CD1c-positive myeloid dendritic cell (primary cell): ENCODE data around the gene TOR1AIP2.
"Not testable (repeated sequence)": the region's sequence is repeated elsewhere in the genome, so short reads cannot be mapped to it uniquely, and the experiment has no call there.

Experiments
- DNase-seq: peaks from one replicate; pipeline ENCODE4 v3.0.0-alpha.2; 2016; ENCODE audit errors: extremely low spot score

TOR1AIP2 gene

DNA sequence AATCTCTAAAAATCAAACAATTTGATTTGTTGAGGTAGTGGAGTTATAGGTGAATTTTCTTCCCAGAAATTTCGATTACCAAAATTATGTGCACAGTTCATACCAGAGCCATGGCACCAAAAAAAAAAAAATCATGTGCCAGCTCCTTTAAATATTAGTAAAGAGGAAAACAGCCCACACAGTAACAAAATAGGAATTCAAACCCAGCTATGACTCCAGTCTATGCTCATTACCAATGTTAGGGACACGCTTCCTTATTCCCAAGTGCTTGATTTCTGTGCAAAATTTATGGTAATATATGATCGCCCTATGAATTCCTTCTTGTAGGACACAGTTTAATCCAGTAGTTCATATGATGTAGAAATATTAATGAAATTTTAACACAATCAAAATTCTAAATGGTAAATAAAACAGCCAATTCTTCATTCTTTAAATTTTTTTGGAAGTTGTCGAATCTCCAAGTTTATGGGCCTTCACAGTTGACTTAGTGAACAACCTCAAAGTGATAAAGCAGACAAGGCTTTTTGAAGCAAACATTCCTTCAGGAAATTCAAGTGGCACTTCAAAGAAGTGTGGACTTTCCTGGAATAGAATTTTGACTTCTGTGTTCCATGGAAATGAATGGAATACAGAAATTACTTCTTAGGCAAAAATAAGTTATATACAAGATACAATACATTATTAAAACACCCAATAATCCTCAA, 1.9 kb downstream of the TOR1AIP2 start:
- DNase-seq = peak; percentile 53

DNA sequence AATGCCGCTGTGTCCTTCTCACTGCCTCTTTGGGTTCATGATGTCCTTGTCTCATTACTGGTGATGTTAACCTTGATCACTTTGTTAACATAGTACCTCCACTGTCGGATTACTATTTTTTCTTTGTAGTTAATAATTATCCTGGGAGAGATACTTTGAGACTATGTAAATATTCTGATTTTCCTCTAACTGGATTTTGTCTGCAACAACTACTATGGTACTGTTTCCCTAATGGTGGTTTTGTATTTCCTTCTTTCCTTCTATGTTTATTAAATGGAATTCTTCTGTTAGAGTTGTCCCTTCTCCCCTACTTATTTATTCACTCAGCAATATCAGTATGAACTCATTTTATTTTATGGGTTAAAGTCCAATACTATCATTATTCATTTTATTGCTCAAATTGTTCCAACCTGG, 4.2 kb downstream of the TOR1AIP2 start:
- no peak for DNase-seq

GRCh38 chr1:179872558-179872957, 5.0 kb downstream of the TOR1AIP2 start:
- no peak for DNase-seq

DNA sequence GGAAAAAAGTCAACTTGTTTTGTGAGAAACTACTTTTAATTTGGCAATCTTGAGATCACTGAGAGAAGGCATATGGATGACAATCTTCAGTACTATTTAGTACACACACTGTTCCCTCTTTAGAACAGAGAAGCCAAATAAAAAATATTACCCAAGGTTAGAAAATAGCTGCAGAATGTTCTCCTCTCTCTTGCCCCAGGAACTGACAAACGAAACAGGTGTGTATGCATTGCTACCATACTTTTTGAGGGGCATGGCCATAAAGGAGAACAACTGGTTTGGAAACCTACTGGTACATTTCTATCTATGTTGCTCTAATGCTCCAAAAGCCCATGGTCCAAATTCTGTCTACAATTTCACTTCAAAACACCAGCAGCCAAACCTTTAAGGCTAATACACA, 5.7 kb downstream of the TOR1AIP2 start:
- DNase-seq = no peak

GRCh38 chr1:179870870-179871269, 6.7 kb downstream of the TOR1AIP2 start:
- DNase-seq = no peak

GRCh38 chr1:179867493-179868330, 9.9 kb downstream of the TOR1AIP2 start:
- DNase-seq = peak; percentile 55

- no peak for DNase-seq
Measured at GRCh38 chr1:179866616-179867015, 11.0 kb downstream of the TOR1AIP2 start.

DNA sequence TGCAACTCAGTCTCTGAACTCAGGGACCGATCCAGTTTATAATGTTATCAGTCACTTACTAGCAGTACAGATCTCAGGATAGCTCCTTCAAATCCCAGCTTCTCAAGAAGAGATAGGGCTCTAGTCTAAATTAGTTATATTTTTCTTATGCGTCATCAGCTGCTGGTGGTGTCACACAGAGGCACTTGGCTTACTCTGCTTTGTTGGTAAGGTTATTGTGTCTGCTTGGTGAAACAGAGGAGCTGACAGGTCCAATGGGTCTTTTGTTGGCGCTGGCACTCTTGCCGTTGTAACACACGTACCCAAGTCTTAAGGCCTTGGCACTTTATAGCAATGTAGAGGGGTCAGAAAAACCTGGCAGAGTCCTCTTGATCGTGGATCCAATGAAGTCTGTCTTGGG, 12.2 kb downstream of the TOR1AIP2 start:
- DNase-seq = no peak

DNA sequence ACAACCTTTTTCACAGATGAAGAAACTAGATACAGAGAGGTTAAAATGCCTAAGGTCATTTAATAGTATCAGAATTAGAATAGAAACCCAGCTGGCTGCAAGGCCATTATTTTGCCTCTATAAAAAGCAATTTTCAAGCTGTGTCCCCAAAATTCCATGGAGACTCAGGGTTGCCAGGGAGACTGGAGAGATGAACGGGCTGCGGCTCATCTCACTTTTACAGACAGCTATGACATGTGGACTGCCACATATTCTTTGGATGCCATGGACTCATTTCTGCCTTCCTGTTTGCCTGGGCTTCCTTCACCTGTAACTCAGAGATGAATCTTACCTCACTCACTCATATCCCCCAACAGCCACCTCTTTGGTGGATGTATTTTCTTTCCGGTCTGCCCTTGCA, 17.0 kb downstream of the TOR1AIP2 start:
- DNase-seq = no peak

GRCh38 chr1:179857009-179857408, 20.6 kb downstream of the TOR1AIP2 start:
- peak; percentile 34 for DNase-seq

DNA sequence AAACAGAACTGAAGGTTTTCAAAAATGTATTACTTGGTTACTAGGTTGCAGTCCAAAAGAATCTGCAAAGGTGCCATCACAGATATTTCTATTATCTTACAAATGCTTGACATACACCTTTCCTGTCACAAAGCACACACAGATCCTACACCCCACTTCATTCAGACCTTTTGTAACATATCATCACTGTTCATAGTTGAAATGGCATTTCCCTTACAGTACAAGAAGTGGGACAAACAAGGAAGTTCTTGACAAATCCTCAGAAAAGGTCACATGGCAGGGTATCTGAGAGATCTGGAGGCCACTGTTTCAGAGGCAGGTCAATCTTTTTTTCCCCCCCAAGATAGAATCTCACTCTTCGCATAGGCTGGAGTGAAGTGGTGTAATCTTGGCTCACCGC, 21.3 kb downstream of the TOR1AIP2 start:
- peak; percentile 31 for DNase-seq

DNA sequence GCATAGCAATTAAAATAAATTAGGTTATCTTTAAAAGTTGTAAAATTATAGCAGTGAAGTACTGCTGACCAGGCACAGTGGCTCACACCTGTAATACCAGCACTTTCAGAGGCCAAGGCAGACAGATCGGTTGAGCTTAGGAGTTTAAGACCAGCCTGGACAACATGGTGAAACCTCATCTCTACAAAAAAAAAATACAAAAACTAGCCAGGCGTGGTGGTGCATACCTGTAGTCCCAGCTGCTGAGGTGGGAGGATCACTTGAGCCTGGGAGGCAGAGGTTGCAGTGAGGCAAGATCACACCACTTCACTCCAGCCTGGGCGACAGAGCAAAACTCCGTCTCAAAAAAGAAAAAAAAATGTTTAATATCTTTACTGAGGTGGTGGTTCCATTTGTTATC, 21.8 kb downstream of the TOR1AIP2 start:
- DNase-seq = not testable (repeated sequence)

DNA sequence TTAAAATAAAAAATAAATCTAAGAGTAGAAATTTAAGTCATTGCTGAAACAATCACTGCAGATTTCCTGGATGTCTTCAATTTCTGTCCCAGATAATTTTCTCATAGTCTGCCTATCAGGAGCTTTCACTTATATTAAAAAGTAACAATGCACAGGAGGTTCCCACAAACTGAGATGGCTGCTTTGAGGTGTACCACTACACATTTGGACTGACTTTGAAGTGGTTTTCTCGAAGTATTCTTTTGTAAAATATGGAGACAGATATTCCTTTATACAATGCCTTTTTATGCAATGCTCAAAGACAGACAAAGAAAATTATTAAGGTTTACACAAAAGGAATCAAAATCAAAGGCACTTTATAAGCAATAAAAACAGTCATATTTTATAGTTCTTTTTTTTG, 24.5 kb downstream of the TOR1AIP2 start:
- no peak for DNase-seq

- no peak for DNase-seq
Measured at GRCh38 chr1:179848233-179848632, 29.4 kb downstream of the TOR1AIP2 start.

- DNase-seq = no peak
Measured at GRCh38 chr1:179840107-179840506, 37.5 kb downstream of the TOR1AIP2 start.

- DNase-seq = not testable (repeated sequence)
Measured at GRCh38 chr1:179836686-179837445, 40.7 kb downstream of the TOR1AIP2 start.

- DNase-seq = no peak
Measured at GRCh38 chr1:179831852-179832699, 45.5 kb downstream of the TOR1AIP2 start.

GRCh38 chr1:179831225-179831624, 46.4 kb downstream of the TOR1AIP2 start:
- DNase-seq = no peak

DNA sequence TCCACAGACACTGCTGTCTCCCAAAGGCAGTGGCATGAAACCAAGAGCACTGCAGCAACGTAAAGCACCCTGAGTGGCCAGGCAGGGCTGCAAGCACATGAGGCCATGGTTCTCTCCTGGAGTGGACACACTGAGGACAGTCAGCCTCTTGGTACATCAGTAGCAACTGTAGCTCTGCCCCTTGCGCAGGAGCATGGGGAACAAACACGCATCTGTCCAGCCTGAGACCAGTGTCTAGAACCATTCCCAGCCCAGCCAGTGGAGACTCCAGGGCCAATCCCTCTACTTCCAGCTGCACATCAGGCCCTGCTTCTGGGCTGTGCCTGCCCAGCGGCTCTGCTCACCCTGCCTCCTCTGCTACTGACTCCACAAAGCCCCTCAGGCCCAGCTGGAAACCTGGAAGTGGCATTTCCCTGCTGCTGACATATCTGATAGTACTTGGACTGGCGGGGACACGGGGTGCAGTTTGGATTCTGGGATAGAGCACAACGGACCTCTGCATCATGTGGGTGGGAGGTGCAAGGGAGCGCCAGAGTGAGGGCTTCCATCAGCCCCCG, 49.0 kb downstream of the TOR1AIP2 start:
- DNase-seq = no peak

DNA sequence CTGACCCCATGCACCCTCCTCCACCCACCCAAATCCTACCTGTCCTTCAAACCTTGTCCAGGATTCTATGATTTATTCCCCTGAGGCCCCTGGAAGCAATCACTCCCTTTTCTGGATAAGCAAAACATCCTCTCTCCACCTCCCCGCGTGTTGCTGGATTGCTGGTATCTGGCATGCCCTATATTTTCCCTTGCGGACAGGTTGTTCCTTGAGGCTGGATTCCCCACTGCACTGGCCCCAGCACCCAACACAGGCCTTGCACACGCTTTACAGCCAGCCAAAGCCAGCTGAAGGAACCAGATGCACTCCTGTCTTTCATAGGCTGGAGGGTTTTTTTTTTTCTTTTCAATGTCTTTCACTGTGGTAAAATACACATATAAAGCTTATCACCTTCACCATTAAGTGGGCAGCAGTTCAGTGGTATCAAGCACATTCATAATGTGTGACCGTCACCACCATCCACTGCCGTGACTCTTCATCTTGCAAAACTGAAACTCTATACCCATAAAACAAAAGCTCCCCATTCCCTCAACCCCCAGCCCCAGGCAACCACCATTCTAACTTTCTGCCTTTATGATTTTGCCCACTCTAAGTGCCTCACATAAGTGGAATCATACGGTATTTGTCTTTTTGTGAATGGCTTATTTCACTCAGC, 50.9 kb downstream of the TOR1AIP2 start:
- no peak for DNase-seq
